HepG2 (cell line): Measurements from ENCODE around the gene BAG3. TPM values are rescaled to one million over a fixed set of nuclear protein-coding genes. Genes with fewer than 3 reads are reported as not detected.
A peak's percentile ranks its signal among the peaks of the same experiment; 100 is the strongest.

Experiments
- DR1 ChIP-seq: sonication (generic); formaldehyde crosslinking; IDR thresholded peaks from 2 replicates; pipeline ENCODE4 v1.8.0; 2021; ENCODE audit warnings: mild to moderate bottlenecking, missing genetic modification reagents, inconsistent platforms
- ESRRA ChIP-seq: sonication (generic); formaldehyde crosslinking; IDR thresholded peaks from 2 replicates; pipeline ENCODE4 v1.5.1; 2020; ENCODE audit warnings: mild to moderate bottlenecking, low read depth, missing genetic modification reagents
- FOSL2 ChIP-seq: sonication (generic); formaldehyde crosslinking; IDR thresholded peaks from 2 replicates; pipeline ENCODE4 v1.4.0; 2020; ENCODE audit warnings: missing genetic modification reagents
- FOXO1 ChIP-seq: sonication (generic); formaldehyde crosslinking; IDR thresholded peaks from 2 replicates; pipeline ENCODE4 v1.4.0; 2020; ENCODE audit warnings: missing genetic modification reagents
- HMG20B ChIP-seq: conservative IDR thresholded peaks from 2 replicates; pipeline ENCODE4 v1.6.1; 2016; ENCODE audit warnings: missing genetic modification reagents, missing compliant biosample characterization
- HMGXB4 ChIP-seq, 2 experiments: sonication (generic) in 1 of 2; formaldehyde crosslinking in 1 of 2; IDR thresholded peaks; 2 replicates each; pipeline versions ENCODE4 v1.4.0 to v1.6.1; 2018 to 2020; ENCODE audit warnings: missing genetic modification reagents in 2 of 2, borderline replicate concordance in 1 of 2, low read depth in 1 of 2, mild to moderate bottlenecking in 1 of 2, missing biosample characterization in 1 of 2
- MED13 ChIP-seq: sonication (generic); formaldehyde crosslinking; IDR thresholded peaks from 2 replicates; pipeline ENCODE4 v1.5.0; 2020; ENCODE audit warnings: missing genetic modification reagents
- NFYB ChIP-seq: sonication (generic); formaldehyde crosslinking; IDR thresholded peaks from 2 replicates; pipeline ENCODE4 v1.4.0; 2020; ENCODE audit warnings: missing genetic modification reagents
- PAXIP1 ChIP-seq: sonication (generic); formaldehyde crosslinking; conservative IDR thresholded peaks from 2 replicates; pipeline ENCODE4 v1.4.0; 2020; ENCODE audit warnings: mild to moderate bottlenecking, missing genetic modification reagents, moderate library complexity
- RXRA ChIP-seq: sonication (generic); formaldehyde crosslinking; IDR thresholded peaks from 2 replicates; pipeline ENCODE4 v1.5.1; 2020; ENCODE audit warnings: missing genetic modification reagents
- ZBTB4 ChIP-seq: sonication (generic); formaldehyde crosslinking; IDR thresholded peaks from 2 replicates; pipeline ENCODE4 v1.4.0; 2020; ENCODE audit warnings: missing genetic modification reagents, mild to moderate bottlenecking, borderline replicate concordance
- ZGPAT ChIP-seq: IDR thresholded peaks from 2 replicates; pipeline ENCODE4 v1.6.1; 2016; ENCODE audit warnings: mild to moderate bottlenecking
- ZNF235 ChIP-seq: sonication (generic); formaldehyde crosslinking; IDR thresholded peaks from 2 replicates; pipeline ENCODE4 v1.8.1; 2023; ENCODE audit warnings: mild to moderate bottlenecking, missing genetic modification reagents, borderline replicate concordance
- ZNF317 ChIP-seq: sonication (generic); formaldehyde crosslinking; IDR thresholded peaks from 2 replicates; pipeline ENCODE4 v1.5.0; 2020; ENCODE audit warnings: mild to moderate bottlenecking, missing genetic modification reagents
- ZNF501 ChIP-seq: sonication (generic); formaldehyde crosslinking; IDR thresholded peaks from 2 replicates; pipeline ENCODE4 v1.5.1; 2020; ENCODE audit warnings: mild to moderate bottlenecking, moderate library complexity, missing genetic modification reagents
- ZNF788 ChIP-seq: sonication (generic); formaldehyde crosslinking; IDR thresholded peaks from 2 replicates; pipeline ENCODE4 v1.5.0; 2020; ENCODE audit warnings: mild to moderate bottlenecking, missing genetic modification reagents, borderline replicate concordance
- polyA plus RNA-seq, 8 experiments: library from polyadenylated mRNA; depleted of rRNA in 3 of 8; stranded (reverse) in 7 of 8; unstranded in 1 of 8; fragments of >200 nt; fragmentation: Illumina TruSeq in 4 of 8; extraction: Trizol in 4 of 8; gene quantifications; 2 replicates each; pipeline versions ENCODE4 v1.2.1 to v1.2.3, GENCODE V29; 2011 to 2016; ENCODE audit warnings: low read depth in 4 of 8, missing spikeins in 1 of 8, mixed read lengths in 1 of 8; ENCODE audit not compliant: insufficient read depth in 1 of 8
- total RNA-seq, 5 experiments: library from RNA; depleted of rRNA; stranded (reverse); fragments of >200 nt; fragmentation: Illumina TruSeq; extraction: Trizol; gene quantifications; 2 replicates each; pipeline ENCODE4 v1.2.3, GENCODE V29; 2016; ENCODE audit warnings: low read depth in 1 of 5

The BAG3 gene
- total and polyA plus RNA-seq, 2 of the 13 experiments (the other 11 are each of a cell fraction or from before 2014, with no cell fraction given): 2.9 to 6.7 TPM

GRCh38 chr10:119725517-119725827 lies 74.3 kb downstream of the BAG3 start (continued):
- TF ChIP-seq ZNF235 (peak; percentile 27; the same call in 1 of the 2 replicates), ZNF501 (CRISPR knock-in tag) (peak; percentile 92), HMGXB4 (CRISPR knock-in tag; IDR thresholded peaks at IDR 0.05; ENCODE audit: borderline replicate concordance in 1 of 2, low read depth in 1 of 2) (peak in 1 of 2 experiments; percentile 82; a peak in 2 of 4 replicates), FOSL2 (CRISPR knock-in tag) (no peak), HMG20B (no peak), DR1 (CRISPR knock-in tag) (no peak), PAXIP1 (peak; percentile 67; the same call in 1 of the 2 replicates), ZNF317 (CRISPR knock-in tag) (peak; percentile 41; the same call in 1 of the 2 replicates), ZNF788 (peak; percentile 80; the same call in 1 of the 2 replicates), MED13 (no peak; the same call in 1 of the 2 replicates), ESRRA (CRISPR knock-in tag) (no peak), FOXO1 (CRISPR knock-in tag) (0 out of 2 replicates have a peak, but pooled peaks have one; percentile 61), NFYB (CRISPR knock-in tag) (no peak; the same call in 1 of the 2 replicates), ZGPAT (peak; percentile 90), RXRA (CRISPR knock-in tag) (peak; percentile 65), ZBTB4 (CRISPR knock-in tag) (no peak)
